GM10248 (cell line): ENCODE results near the gene CSRP1.
"Not testable (repeated sequence)": the region's sequence is repeated elsewhere in the genome, so short reads cannot be mapped to it uniquely, and the experiment has no call there.

Experiments used
- CTCF ChIA-PET: fragments of 300-600 bp; sonication (Branson Sonifier 250); formaldehyde crosslinking; extraction: SDS; loops from one replicate; lab custom pipeline; 2021; ENCODE audit warnings: antibody characterized with exemption; lab: Yijun Ruan, JAX
- POLR2A ChIA-PET: fragments of 350-650 bp; sonication (Branson Sonifier 250); formaldehyde crosslinking; extraction: SDS; loops from one replicate; lab custom pipeline; 2020; ENCODE audit warnings: antibody characterized with exemption; lab: Yijun Ruan, JAX
- DNase-seq: peaks from one replicate; pipeline ENCODE4 v3.0.0; 2012; ENCODE audit errors: extremely low spot score
- CTCF ChIP-seq: IDR thresholded peaks from 2 replicates; pipeline ENCODE4 v1.5.1; 2012; ENCODE audit warnings: mild to moderate bottlenecking, low read depth; ENCODE audit errors: extremely low read depth, missing control alignments, control extremely low read depth

CSRP1 gene

GRCh38 chr1:201496296-201496690 lies 10.6 kb downstream of the CSRP1 start:
- POLR2A ChIA-PET: no interaction called here
- no peak for TF ChIP-seq CTCF
- no peak for DNase-seq
- CTCF ChIA-PET: interaction anchor here (1.6 to 29.4 kb wide), 6 partner anchors 1 to 61 kb away, joined by 3 to 685 read pairs (median 255); partner anchors contain the start of gene CSRP1

GRCh38 chr1:201495551-201496295 lies 11.2 kb downstream of the CSRP1 start:
- CTCF ChIA-PET: interaction anchor here (1.6 to 29.4 kb wide), 6 partner anchors 0 to 60 kb away, joined by 3 to 685 read pairs (median 255); partner anchors contain the start of gene CSRP1

GRCh38 chr1:201493757-201494617 lies 12.9 kb downstream of the CSRP1 start:
- ChIA-PET POLR2A (no interaction called here), CTCF (interaction anchor here (1.1 to 29.4 kb wide), 4 partner anchors 13 to 59 kb away, joined by 4 to 685 read pairs (median 254); partner anchors contain the start of gene CSRP1)
- DNase-seq: no peak
- no peak for TF ChIP-seq CTCF

More at GRCh38 chr1:201495551-201496295, 11.2 kb downstream of the CSRP1 start:
- TF ChIP-seq CTCF: no peak
- no peak for DNase-seq
- POLR2A ChIA-PET: no interaction called here

- CTCF ChIA-PET: interaction anchor here (1.1 to 29.4 kb wide), 5 partner anchors 14 to 58 kb away, joined by 4 to 685 read pairs (median 5); partner anchors contain the start of gene CSRP1
- POLR2A ChIA-PET, DNase-seq: not testable (repeated sequence)
Measured at GRCh38 chr1:201493026-201493656, 13.8 kb downstream of the CSRP1 start.

- no peak for TF ChIP-seq CTCF
- POLR2A ChIA-PET: no interaction called here
- CTCF ChIA-PET: interaction anchor here (1.1 to 29.4 kb wide), 5 partner anchors 10 to 57 kb away, joined by 4 to 685 read pairs (median 38); partner anchors contain the start of gene CSRP1
- no peak for DNase-seq
Measured at GRCh38 chr1:201491896-201492511, 14.9 kb downstream of the CSRP1 start.

- ChIA-PET CTCF (interaction anchor here (2.7 to 21.3 kb wide), 2 partner anchors 9 to 16 kb away, joined by 38 to 504 read pairs; partner anchors contain the start of gene CSRP1), POLR2A (no interaction called here)
- no peak for DNase-seq
- no peak for TF ChIP-seq CTCF
Measured at GRCh38 chr1:201490708-201491131, 16.2 kb downstream of the CSRP1 start.
